Gastrocnemius medialis (tissue), 4 donors: Measurements from ENCODE around the gene KPNA6.

ENCODE experiments used
- CTCF ChIP-seq, 5 experiments: fragments of 450-650 bp in 3 of 5; fragments of 200-600 bp in 2 of 5; sonication (generic) in 2 of 5; IDR thresholded peaks in 4 of 5; conservative IDR thresholded peaks in 1 of 5; 1 replicate in 4 of 5; 2 replicates in 1 of 5; pipeline ENCODE4 v1.5.1; 2016 to 2019; ENCODE audit warnings: antibody characterized with exemption in 5 of 5, mild to moderate bottlenecking in 3 of 5, moderate library complexity in 3 of 5
- POLR2A ChIP-seq, 2 donors: fragments of 450-650 bp; IDR thresholded peaks; one replicate each; pipeline ENCODE4 v1.6.1; 2017; ENCODE audit warnings: antibody characterized with exemption in 2 of 2, mild to moderate bottlenecking in 2 of 2, moderate library complexity in 2 of 2

GRCh38 chr1:32181065-32181464, 73.2 kb downstream of the KPNA6 start:
- TF ChIP-seq CTCF (IDR thresholded peaks at IDR 0.05 in 4 of 5, conservative IDR thresholded peaks at IDR 0.05 in 1 of 5): no peak
- TF ChIP-seq POLR2A (IDR thresholded peaks at IDR 0.05): no peak
